HG02885 (cell line): ENCODE results near the gene TIMM21.

Experiments used
- ATAC-seq: cut with Tn5 transposase; IDR thresholded peaks from one replicate; pipeline ENCODE4 v1.9.1; 2021; ENCODE audit warnings: mild to moderate bottlenecking; ENCODE audit not compliant: unreplicated experiment, poor library complexity

TIMM21 gene

GRCh38 chr18:74146756-74147155 is 1.6 kb upstream of the TIMM21 start:
- ATAC-seq, result no peak

GRCh38 chr18:74147491-74147778 is 888 bp upstream of the TIMM21 start:
- ATAC-seq, result no peak

DNA sequence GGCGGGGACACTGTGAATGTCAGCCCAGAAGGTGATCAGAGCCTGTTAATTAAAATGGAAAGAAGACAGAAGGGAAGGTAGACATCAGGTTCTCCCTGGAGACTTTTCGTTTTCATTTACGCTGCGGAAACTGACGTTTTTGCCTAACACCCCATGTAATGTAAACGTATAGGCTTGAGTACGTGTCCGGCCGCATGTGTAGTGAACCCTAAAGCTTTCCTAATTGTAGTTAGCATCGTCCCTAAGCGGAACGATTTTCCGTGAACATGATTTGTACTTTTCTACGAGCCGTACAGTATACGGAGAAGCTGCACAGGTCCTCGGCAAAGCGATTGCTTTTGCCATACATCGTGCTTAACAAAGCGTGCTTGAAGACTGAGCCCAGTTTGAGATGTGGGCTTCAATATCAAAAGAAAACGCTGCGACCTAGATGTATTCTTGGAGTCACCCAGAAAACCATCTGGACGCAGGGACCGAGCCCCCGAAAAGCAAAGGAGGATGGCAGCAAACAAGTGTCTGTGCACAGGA is 284 bp downstream of the TIMM21 start:
- peak; percentile 15 for ATAC-seq

- no peak for ATAC-seq
Measured at GRCh38 chr18:74149878-74150277, 1.6 kb downstream of the TIMM21 start.

- ATAC-seq, result no peak
Measured at GRCh38 chr18:74152270-74152669, 3.9 kb downstream of the TIMM21 start.

DNA sequence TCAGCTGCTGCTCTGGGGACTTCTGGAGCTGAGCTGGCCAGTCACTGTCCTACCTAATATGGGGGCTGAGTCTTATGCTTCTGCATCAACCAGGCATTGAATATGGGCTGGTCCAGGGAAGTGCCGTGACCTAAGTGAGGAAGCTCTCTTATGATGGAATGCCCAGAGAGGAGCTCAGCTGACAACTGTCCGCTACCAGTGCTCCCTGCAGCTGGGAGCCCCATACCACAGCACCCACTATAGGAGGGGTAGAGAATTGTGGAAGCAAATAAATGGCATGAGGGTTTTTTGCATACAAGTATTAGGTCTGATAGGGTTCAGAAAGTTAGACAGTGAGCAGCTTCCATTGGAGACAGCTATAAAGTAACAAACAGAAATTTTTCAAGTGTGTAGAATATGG is 4.5 kb downstream of the TIMM21 start:
- ATAC-seq, result no peak

GRCh38 chr18:74153377-74153776 is 5.1 kb downstream of the TIMM21 start:
- no peak for ATAC-seq

- ATAC-seq, result no peak
Measured at GRCh38 chr18:74153793-74154192, 5.5 kb downstream of the TIMM21 start.

DNA sequence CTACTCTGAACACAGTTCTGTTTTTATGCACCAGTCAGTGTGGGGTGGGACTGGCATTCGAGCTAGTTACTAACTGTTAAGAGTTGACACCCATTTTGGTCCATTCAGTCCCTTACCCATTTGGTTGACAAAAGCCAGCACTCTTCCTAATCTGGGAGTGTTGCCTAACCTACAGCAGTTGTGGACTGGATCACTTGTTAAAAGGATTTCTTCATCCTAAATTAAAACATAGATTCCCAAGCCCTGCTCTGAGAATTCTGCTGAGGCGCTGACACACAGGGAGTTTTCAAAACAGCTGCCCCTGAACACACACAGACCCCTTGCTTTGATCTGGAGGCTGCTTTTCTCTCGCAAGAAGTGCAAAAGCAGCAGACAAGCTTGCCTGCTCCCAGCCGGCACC is 6.4 kb downstream of the TIMM21 start:
- no peak for ATAC-seq

GRCh38 chr18:74155276-74155675 is 7.0 kb downstream of the TIMM21 start:
- no peak for ATAC-seq

- ATAC-seq, result peak; percentile 58
Measured at GRCh38 chr18:74163019-74163660, 14.8 kb downstream of the TIMM21 start.

DNA sequence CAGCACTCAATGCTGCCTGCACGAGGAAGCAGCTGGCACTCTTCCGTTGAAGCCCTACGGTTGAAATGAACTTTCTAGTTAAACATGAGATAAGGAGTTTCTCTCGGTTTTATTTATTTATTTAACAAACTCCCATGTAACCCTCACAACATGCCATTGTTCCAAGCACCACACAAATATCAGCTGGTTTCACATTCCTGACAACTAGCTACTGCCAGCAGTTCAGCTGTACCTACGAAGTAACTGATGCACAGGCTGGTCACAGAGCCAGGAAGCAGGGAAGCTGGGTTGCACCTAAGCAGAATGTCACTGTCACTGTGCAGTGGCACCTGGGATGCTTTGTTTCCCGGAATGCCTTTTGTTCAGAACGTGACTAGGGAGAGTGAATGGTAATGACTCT is 18.1 kb downstream of the TIMM21 start:
- ATAC-seq, result no peak

- ATAC-seq, result peak; percentile 99
Measured at GRCh38 chr18:74171910-74172606, 23.7 kb downstream of the TIMM21 start.

GRCh38 chr18:74172697-74173433 is 24.5 kb downstream of the TIMM21 start:
- no peak for ATAC-seq

GRCh38 chr18:74173434-74173750 is 25.1 kb downstream of the TIMM21 start:
- no peak for ATAC-seq

GRCh38 chr18:74175658-74176057 is 27.3 kb downstream of the TIMM21 start:
- ATAC-seq, result no peak

DNA sequence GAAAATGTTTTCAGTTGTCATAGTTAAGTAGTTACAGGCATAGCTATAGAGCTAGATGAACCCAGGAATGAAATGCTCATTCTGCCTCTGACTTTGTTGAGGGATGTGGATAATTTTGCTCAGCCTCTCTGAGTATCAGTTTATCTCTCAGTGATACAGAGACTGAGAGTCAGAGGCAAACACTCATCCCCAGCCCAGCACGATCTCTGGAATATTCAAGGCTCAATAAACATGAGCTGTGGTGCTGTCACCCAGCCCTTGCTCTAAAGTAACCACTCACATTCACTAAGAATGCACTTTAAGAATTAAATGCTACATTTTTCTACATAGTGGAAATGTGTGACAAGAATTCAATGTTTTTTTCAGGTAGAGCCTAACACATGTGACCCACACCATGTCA is 30.6 kb downstream of the TIMM21 start:
- no peak for ATAC-seq

- ATAC-seq, result no peak
Measured at GRCh38 chr18:74179623-74180199, 31.4 kb downstream of the TIMM21 start.

DNA sequence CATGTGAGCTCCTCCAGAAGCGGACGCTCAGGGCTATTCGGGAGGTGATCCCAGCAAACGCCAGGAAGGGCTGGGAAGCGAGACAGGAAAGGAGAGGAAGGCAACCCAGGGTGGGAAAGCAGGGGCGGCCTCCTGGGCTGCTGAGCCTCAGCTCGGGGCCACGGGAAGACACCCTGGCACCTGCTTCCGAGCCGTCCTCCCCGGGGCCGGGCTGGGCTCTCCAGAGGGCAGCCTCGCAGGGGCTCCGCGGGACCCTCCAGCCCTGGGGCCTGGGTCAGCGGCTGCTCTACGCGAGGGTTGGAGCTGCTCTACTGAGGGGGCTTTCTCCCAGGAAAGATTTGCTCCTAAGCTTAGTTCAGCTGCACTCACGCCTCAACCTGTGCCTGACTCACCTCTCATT is 34.0 kb downstream of the TIMM21 start:
- ATAC-seq, result no peak

GRCh38 chr18:74183130-74183529 is 34.8 kb downstream of the TIMM21 start:
- ATAC-seq, result no peak

- ATAC-seq, result no peak
Measured at GRCh38 chr18:74184875-74185274, 36.6 kb downstream of the TIMM21 start.
